IPS-18a (cell line): ENCODE data around the gene KIAA2012.
A peak's percentile ranks its signal among the peaks of the same experiment; 100 is the strongest.

Experiments
- H3K27ac ChIP-seq: one replicate; pipeline ENCODE4 v1.5.1; 2013; ENCODE audit warnings: low read length
- H3K27me3 ChIP-seq: one replicate; pipeline ENCODE4 v1.6.1; 2013; ENCODE audit warnings: mild to moderate bottlenecking, low read length; ENCODE audit not compliant: control insufficient read depth, insufficient read depth
- H3K36me3 ChIP-seq: one replicate; pipeline ENCODE4 v1.6.1; 2013; ENCODE audit warnings: low read depth, low read length; ENCODE audit not compliant: control insufficient read depth
- H3K4me1 ChIP-seq: one replicate; pipeline ENCODE4 v1.6.1; 2013; ENCODE audit warnings: low read depth, low read length; ENCODE audit not compliant: control insufficient read depth
- H3K4me3 ChIP-seq: one replicate; pipeline ENCODE4 v1.5.1; 2013; ENCODE audit warnings: low read length
- H3K9ac ChIP-seq: one replicate; pipeline ENCODE4 v1.6.1; 2013; ENCODE audit warnings: mild to moderate bottlenecking, low read length, moderate library complexity
- H3K9me3 ChIP-seq: one replicate; pipeline ENCODE4 v1.6.1; 2013; ENCODE audit warnings: low read depth, low read length; ENCODE audit not compliant: control insufficient read depth

Gene KIAA2012

DNA sequence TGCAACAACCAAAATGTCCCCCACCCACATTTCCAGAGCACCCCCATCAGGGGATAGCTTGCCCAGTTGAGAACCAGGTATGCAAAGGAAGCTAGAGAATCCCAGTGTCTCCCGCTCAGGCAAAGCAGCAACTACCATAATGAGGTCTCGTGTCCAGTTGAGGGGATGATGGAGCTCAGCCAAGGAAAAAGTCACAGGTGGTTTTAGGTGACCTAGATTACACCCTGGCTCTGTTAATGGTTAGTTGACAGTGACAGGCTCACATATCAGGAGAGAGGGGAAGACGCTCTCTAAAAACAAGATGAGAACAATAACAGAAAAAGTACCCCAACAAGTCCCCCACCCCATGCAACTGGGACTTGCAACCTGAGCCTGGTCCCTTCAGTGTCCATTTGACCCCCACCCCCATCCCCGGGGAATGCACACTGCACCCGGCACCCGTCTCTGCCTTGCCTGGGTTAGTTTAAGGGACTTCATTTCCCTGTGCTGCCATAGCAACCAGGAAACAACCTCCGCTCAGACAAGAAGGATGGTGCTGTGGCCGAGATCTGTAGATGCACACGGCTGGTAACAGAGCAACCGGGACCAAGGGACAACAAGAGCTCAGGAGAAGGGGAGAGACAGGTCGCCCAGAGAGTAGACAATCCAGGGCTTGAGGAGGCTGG, at the start of gene KIAA2012:
KIAA2012 (plus strand) TSS at position 519 of the 665 bp plus-strand sequence. CDS start 373 bp downstream, outside the sequence.
- H3K4me1 ChIP-seq: peaks cover 7% of the 10 kb centered on the region
- H3K36me3 ChIP-seq: no peaks in the 10 kb centered on the region
- H3K9me3 ChIP-seq: no peaks in the 10 kb centered on the region
- H3K27ac ChIP-seq: no peak within 1 kb of the TSS
- no peak within 1 kb of the TSS for H3K9ac ChIP-seq
- no peaks in the 10 kb centered on the region for H3K27me3 ChIP-seq
- H3K4me3 ChIP-seq: no peak within 1 kb of the TSS

- H3K36me3 ChIP-seq: no peaks in the 10 kb centered on the region
- H3K27ac ChIP-seq: peak overlapping the region; percentile 69
- peak overlapping the region; percentile 34 for H3K4me3 ChIP-seq
- H3K27me3 ChIP-seq: peaks cover 7% of the 10 kb centered on the region
- no peaks in the 10 kb centered on the region for H3K9me3 ChIP-seq
- H3K9ac ChIP-seq: no peak overlapping the region
- H3K4me1 ChIP-seq: peaks cover 47% of the 10 kb centered on the region
Measured at GRCh38 chr2:202023904-202024266, 49.2 kb upstream of the KIAA2012 start.

DNA sequence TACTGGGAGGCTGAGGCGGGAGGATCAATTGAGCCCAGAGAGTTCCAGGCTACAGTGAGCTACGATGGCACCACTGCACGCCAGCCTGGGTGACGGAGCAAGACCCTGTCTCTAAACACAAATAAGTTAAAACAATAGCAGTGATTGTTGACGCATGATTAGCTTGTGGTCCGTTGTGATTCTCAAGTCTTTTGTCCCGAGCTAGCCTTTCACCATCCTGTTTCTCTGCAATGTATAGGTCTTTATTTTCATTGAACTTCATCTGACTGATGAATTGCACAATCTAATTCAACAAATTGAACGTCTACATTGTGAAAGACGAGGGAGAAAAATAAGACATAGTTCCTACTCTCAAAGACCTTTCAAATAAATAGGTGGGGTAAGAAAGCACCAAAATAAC, 48.2 kb upstream of the KIAA2012 start:
- no peaks in the 10 kb centered on the region for H3K36me3 ChIP-seq
- H3K27ac ChIP-seq: no peak overlapping the region
- H3K9me3 ChIP-seq: no peaks in the 10 kb centered on the region
- no peak overlapping the region for H3K9ac ChIP-seq
- H3K27me3 ChIP-seq: peaks cover 7% of the 10 kb centered on the region
- peaks cover 44% of the 10 kb centered on the region for H3K4me1 ChIP-seq
- no peak overlapping the region for H3K4me3 ChIP-seq

GRCh38 chr2:202025816-202026215, 47.2 kb upstream of the KIAA2012 start:
- H3K4me1 ChIP-seq: peaks cover 46% of the 10 kb centered on the region
- no peak overlapping the region for H3K27ac ChIP-seq
- H3K36me3 ChIP-seq: no peaks in the 10 kb centered on the region
- H3K9ac ChIP-seq: no peak overlapping the region
- H3K4me3 ChIP-seq: no peak overlapping the region
- peaks cover 7% of the 10 kb centered on the region for H3K27me3 ChIP-seq
- H3K9me3 ChIP-seq: no peaks in the 10 kb centered on the region

GRCh38 chr2:202026507-202026906, 46.5 kb upstream of the KIAA2012 start:
- Histone ChIP-seq H3K27ac (no peak overlapping the region), H3K4me3 (no peak overlapping the region), H3K27me3 (peaks cover 7% of the 10 kb centered on the region), H3K36me3 (no peaks in the 10 kb centered on the region), H3K9me3 (no peaks in the 10 kb centered on the region), H3K9ac (no peak overlapping the region), H3K4me1 (peaks cover 53% of the 10 kb centered on the region)

GRCh38 chr2:202030691-202031090, 42.4 kb upstream of the KIAA2012 start:
- H3K36me3 ChIP-seq: peaks cover 1% of the 10 kb centered on the region
- H3K27ac ChIP-seq: peak overlapping the region; percentile 4
- H3K9me3 ChIP-seq: no peaks in the 10 kb centered on the region
- H3K4me1 ChIP-seq: peaks cover 28% of the 10 kb centered on the region
- no peak overlapping the region for H3K9ac ChIP-seq
- peaks cover 7% of the 10 kb centered on the region for H3K27me3 ChIP-seq
- H3K4me3 ChIP-seq: no peak overlapping the region

DNA sequence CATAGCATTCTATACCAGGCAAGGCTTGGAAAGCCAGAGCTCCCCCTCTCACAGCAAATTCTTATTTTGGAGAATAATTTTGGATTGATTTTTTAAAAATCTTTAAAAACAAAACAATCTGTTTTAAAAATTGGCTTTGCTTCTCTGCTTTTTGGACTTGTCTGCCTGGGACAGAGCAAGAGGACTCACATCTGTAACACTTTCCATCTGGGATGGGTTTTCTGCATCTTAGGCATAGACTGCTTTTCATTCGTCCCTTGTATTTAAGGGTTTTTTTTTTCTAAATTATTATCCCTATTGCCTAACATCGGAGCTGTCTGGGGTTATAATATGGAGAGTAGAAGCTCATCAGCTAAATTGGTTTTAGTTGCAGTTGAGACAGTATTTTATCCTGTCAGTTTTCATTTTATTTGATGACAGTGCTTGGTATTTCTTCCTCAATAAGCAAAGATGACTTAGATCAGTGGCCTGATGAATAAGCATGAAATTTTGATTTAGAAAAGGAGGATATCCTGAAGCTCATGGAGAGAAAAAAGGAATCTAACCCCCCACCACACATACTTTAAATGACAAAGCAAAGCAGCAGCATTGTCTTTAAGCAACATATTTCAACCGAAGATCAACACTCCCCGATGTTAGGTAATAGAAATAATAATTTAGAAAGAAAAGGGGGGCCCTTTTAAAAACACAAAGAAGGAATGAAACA, 41.7 kb upstream of the KIAA2012 start:
- H3K9ac ChIP-seq: peak overlapping the region; percentile 98
- H3K4me3 ChIP-seq: peak overlapping the region; percentile 96
- no peaks in the 10 kb centered on the region for H3K9me3 ChIP-seq
- peak overlapping the region; percentile 77 for H3K27ac ChIP-seq
- peaks cover 5% of the 10 kb centered on the region for H3K27me3 ChIP-seq
- H3K36me3 ChIP-seq: peaks cover 8% of the 10 kb centered on the region
- peaks cover 22% of the 10 kb centered on the region for H3K4me1 ChIP-seq

GRCh38 chr2:202032846-202033316, 40.2 kb upstream of the KIAA2012 start:
- Histone ChIP-seq H3K36me3 (peaks cover 23% of the 10 kb centered on the region), H3K27ac (peak overlapping the region; percentile 99), H3K9ac (peak overlapping the region; percentile 98), H3K27me3 (no peaks in the 10 kb centered on the region), H3K4me1 (peaks cover 20% of the 10 kb centered on the region), H3K9me3 (no peaks in the 10 kb centered on the region), H3K4me3 (peak overlapping the region; percentile 96)

DNA sequence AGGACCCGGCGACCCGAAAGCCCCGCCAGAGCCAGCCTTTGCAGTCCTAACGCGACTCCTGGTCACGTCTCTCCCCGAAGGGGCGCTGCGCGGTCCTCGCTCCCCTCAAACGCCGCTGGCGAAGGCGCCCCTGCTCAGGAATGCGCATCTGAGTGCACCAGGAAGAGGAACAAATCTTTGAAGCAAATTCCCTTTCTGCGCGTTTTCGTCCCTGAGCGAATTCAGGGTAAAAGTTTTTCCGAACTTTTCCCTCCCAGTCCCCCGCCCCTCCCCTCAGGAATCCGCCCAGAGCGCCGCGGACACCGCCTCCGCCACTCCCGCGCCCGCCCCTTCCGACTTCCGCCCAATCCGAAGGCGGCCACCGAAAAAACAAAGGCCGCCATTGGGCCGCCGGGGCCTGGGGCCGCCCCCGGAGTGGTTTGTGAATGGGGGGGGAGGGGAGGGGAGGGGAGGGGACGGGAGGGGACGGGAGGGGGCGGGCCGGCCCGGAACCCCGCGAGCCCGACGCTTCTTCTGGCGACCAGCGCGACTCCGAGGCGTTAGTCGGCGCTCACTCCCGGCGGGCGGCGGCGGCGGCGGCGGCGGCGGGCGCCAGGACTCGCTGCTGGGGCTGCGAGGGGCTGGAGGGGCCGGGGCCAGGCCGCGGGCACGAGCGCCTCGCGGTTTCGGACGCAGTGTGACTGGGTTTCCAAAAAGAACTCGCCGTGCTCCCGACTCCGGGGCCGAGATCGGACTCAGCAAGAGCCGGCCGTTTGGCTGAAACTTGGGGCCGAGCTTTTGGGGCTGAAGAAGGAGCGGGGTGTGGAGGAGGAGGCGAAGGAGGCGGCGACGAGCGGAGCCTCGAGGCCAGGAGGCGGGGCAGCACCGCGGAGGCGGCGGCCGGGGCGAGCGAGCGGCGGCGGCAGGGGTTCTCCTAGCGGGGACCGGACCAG, 39.5 kb upstream of the KIAA2012 start, which contains the start of gene FZD7:
FZD7 (plus strand) TSS at position 539 of the 932 bp plus-strand sequence. CDS start 793 bp downstream, outside the sequence.
- no peaks in the 10 kb centered on the region for H3K27me3 ChIP-seq
- H3K9ac ChIP-seq: peak within 1 kb of the TSS; percentile 98
- H3K27ac ChIP-seq: peak within 1 kb of the TSS; percentile 99
- peaks cover 27% of the 10 kb centered on the region for H3K36me3 ChIP-seq
- H3K4me3 ChIP-seq: peak within 1 kb of the TSS; percentile 96
- no peaks in the 10 kb centered on the region for H3K9me3 ChIP-seq
- H3K4me1 ChIP-seq: peaks cover 25% of the 10 kb centered on the region

GRCh38 chr2:202034249-202035088, 38.6 kb upstream of the KIAA2012 start:
- H3K27ac ChIP-seq: no peak overlapping the region

More at GRCh38 chr2:202034249-202035088, 38.6 kb upstream of the KIAA2012 start:
- Histone ChIP-seq H3K4me3 (peak overlapping the region; percentile 72), H3K27me3 (no peaks in the 10 kb centered on the region), H3K9ac (peak overlapping the region; percentile 73), H3K9me3 (no peaks in the 10 kb centered on the region), H3K36me3 (peaks cover 29% of the 10 kb centered on the region), H3K4me1 (peaks cover 34% of the 10 kb centered on the region)
